Activated naive CD8-positive, alpha-beta T cell treated with anti-CD3 and anti-CD28 coated beads, Interleukin-2, amount 50 U/mL, for 24 hours (primary cell): ENCODE measurements around the gene USP9Y.

Source experiments
- ATAC-seq: fragments of 150-1000 bp; cut with Tn5 transposase; one replicate; pipeline ENCODE4 v1.10.0; 2021
- DNase-seq: peaks from one replicate; pipeline ENCODE4 v3.0.0; 2021
- H3K27ac Mint-ChIP-seq: one replicate; pipeline ENCODE4 v1.8.0; 2021; ENCODE audit warnings: mild to moderate bottlenecking, mixed read lengths
- H3K27me3 Mint-ChIP-seq: one replicate; pipeline ENCODE4 v1.8.0; 2021; ENCODE audit warnings: mixed read lengths
- H3K36me3 Mint-ChIP-seq: one replicate; pipeline ENCODE4 v1.8.0; 2021; ENCODE audit warnings: low read depth, mixed read lengths
- H3K4me1 Mint-ChIP-seq: one replicate; pipeline ENCODE4 v1.8.0; 2021; ENCODE audit warnings: mixed read lengths
- H3K4me3 Mint-ChIP-seq: one replicate; pipeline ENCODE4 v1.8.0; 2021; ENCODE audit warnings: mild to moderate bottlenecking, moderate library complexity, mixed read lengths
- H3K9me3 Mint-ChIP-seq: one replicate; pipeline ENCODE4 v1.8.0; 2021; ENCODE audit warnings: mixed read lengths

Gene USP9Y

DNA sequence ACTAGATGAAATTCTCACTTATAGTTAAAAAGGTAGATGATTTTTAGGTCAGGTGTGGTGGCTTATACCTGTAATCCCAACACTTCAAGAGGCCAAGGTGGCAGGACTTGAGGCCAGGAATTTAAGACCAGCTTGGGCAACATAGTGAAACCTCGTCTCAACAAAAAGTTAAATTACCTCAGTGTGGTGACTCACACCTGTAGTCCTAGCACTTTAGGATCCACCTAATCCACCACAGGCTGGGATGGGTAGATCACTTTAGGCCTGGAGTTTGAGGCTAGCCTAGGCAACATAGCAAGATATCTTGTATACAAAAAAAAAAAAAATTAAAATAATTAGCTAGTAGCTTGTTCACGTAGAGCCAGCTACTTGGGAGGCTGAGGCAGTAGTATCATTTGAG lies 140.3 kb downstream of the USP9Y start:
- peaks cover 3% of the 10 kb centered on the region for H3K4me1 Mint-ChIP-seq
- no peak overlapping the region for H3K27ac Mint-ChIP-seq
- H3K9me3 Mint-ChIP-seq = no peaks in the 10 kb centered on the region
- DNase-seq (no peak), ATAC-seq (no peak)
- peaks cover 3% of the 10 kb centered on the region for H3K36me3 Mint-ChIP-seq
- H3K4me3 Mint-ChIP-seq = no peak overlapping the region
- H3K27me3 Mint-ChIP-seq = no peaks in the 10 kb centered on the region

DNA sequence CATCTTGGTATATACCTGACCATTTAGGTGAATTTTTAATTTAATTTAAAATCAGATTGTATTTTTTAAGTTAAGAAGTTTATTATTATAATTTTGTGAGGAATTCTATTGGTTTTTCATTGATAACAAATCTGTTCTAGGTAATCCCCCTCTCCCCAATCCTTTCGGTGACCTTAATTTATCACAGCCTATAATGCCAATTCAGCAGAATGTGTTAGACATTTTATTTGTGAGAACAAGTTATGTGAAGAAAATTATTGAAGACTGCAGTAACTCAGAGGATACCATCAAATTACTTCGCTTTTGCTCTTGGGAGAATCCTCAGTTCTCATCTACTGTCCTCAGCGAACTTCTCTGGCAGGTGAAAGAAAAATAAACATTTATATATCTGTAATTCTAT lies 145.8 kb downstream of the USP9Y start:
- H3K27me3 Mint-ChIP-seq = no peaks in the 10 kb centered on the region
- peaks cover 7% of the 10 kb centered on the region for H3K4me1 Mint-ChIP-seq
- DNase-seq (no peak), ATAC-seq (no peak)
- no peak overlapping the region for H3K27ac Mint-ChIP-seq
- peaks cover 26% of the 10 kb centered on the region for H3K36me3 Mint-ChIP-seq
- H3K4me3 Mint-ChIP-seq = no peak overlapping the region
- no peaks in the 10 kb centered on the region for H3K9me3 Mint-ChIP-seq

DNA sequence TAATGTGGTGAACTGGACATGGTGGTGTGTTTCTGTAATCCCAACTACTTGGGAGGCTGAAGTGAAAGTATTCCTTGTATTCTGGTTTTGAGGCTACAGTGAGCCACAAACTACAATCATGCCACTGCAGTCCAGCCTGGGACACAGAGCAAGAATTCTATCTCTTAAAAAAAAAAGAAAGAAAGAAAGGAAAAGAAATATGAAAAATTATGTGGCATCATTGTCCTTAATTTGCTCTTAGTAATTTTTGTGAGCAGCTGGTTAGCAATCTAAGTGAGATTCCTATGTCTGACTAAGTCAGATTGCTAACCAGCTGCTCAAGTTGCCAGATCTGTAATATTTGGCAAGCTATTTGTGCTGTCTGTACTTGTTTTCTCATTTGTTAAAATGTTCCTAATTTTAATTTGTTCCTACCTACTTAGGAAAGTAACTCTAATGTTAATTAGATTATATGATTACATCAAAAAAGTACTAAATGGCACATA lies 154.8 kb downstream of the USP9Y start:
- ATAC-seq = no peak
- H3K27ac Mint-ChIP-seq = no peak overlapping the region
- no peak for DNase-seq
- peaks cover 2% of the 10 kb centered on the region for H3K4me1 Mint-ChIP-seq
- H3K4me3 Mint-ChIP-seq = no peak overlapping the region
- no peaks in the 10 kb centered on the region for H3K9me3 Mint-ChIP-seq
- H3K36me3 Mint-ChIP-seq = peaks cover 20% of the 10 kb centered on the region
- H3K27me3 Mint-ChIP-seq = no peaks in the 10 kb centered on the region

DNA sequence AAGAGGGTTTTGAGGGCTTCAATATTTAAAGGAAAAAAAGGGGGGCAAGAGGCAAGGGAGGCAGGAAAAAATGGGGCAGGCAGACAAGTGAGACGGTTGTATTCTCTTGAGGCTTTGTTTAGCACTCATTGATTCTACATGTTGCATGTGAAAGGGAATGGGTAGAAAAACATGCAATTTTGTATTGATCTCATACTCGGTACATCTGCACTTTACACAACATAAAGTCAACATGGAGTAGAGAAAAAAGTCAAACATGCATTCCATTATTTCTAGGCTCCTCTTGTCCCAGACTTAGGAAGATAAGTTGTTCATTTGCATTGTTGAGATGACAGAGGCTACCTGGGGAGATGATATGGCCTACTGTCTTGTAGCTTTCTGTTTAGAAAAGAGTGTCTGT lies 166.9 kb downstream of the USP9Y start:
- no peaks in the 10 kb centered on the region for H3K27me3 Mint-ChIP-seq
- no peaks in the 10 kb centered on the region for H3K4me1 Mint-ChIP-seq
- DNase-seq (no peak), ATAC-seq (no peak)
- no peak overlapping the region for H3K4me3 Mint-ChIP-seq
- no peaks in the 10 kb centered on the region for H3K36me3 Mint-ChIP-seq
- H3K9me3 Mint-ChIP-seq = no peaks in the 10 kb centered on the region
- H3K27ac Mint-ChIP-seq = no peak overlapping the region

DNA sequence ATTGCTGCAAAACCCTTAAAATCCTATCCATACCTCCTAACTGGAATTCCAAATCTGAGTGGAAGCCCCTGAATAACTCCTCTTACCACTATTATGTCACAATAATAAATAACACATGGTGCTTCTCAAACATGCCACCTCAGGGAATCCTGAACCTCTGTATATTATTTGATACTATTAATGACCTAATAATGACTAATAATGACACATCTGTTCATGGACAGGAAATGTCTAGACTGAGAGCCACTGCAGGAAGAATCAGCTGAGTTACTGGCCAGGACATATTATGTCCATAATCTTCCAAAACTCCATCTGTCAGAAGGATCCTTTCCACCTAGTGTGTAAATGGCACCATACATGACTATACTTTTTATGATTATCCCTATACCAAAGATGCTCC lies 195.9 kb downstream of the USP9Y start:
- DNase-seq (no peak), ATAC-seq (no peak)
- Mint-ChIP-seq H3K4me1 (no peaks in the 10 kb centered on the region), H3K9me3 (no peaks in the 10 kb centered on the region), H3K4me3 (no peak overlapping the region), H3K36me3 (no peaks in the 10 kb centered on the region), H3K27ac (no peak overlapping the region), H3K27me3 (no peaks in the 10 kb centered on the region)

DNA sequence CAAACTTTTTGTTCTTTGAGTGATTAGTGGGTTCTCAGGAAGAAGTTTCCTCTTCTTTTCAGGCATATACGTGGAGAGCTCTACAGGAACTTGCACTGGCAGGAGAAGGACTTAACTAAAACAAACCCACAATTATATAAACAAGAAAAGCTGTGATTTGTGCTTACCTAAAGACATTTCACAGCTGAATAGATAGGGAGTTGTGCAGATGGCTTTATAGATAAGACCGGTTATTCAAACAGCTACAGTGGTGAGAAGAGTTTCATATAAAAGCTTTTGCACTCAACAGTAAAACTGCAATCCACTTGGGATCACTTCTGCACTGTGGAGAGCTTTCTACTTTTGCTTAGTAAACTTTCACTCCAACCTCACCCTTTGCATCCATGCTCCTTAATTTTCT lies 197.6 kb downstream of the USP9Y start:
- no peaks in the 10 kb centered on the region for H3K36me3 Mint-ChIP-seq
- H3K27me3 Mint-ChIP-seq = no peaks in the 10 kb centered on the region
- H3K4me3 Mint-ChIP-seq = no peak overlapping the region
- no peaks in the 10 kb centered on the region for H3K9me3 Mint-ChIP-seq
- H3K4me1 Mint-ChIP-seq = no peaks in the 10 kb centered on the region
- no peak overlapping the region for H3K27ac Mint-ChIP-seq
- ATAC-seq (no peak), DNase-seq (no peak)

DNA sequence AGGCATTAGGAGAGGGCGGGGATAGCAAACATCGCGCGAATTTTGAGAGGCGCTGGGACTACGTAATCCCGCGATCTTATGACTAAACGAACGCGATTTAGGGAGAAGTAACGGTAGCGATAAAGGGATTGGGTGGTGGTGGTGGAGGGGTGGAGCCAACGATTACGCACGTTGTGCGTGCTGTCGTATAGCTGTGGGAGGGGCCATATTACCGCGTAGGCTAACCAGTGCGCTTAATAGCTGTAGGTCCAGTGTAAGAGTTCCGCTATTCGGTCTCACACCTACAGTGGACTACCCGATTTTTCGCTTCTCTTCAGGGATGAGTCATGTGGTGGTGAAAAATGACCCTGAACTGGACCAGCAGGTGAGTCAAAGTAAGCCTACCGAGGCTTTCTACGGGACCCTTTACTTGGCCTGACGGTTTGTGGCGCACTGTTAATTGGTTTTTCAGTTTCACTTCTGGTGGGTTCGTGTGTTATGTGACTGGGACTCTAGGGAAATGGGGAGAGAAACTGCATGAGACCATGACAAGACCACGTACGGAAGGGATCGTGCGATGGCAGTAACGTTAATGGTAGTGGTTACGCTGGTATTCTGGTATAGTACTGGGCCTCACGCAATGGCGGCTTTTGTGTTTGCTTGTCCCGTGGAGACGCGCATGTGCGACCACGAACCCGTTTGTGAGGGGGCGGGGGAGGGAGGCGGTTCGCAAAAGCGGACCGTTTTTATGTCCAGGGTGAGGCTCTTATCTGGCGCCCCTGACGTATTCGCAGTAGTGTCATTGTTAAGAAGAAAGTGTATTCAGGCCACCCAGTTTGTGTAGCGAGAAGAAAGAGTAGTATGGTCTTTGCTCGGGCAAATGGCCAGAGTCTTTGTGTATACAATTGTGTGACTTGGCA lies 203.8 kb downstream of the USP9Y start, which contains the start of gene DDX3Y:
TSS of gene DDX3Y (plus strand) at position 251 of the 899 bp plus-strand sequence. CDS start at position 320, 69 bp downstream.
- Mint-ChIP-seq H3K27ac (peak within 1 kb of the TSS; percentile 99), H3K4me1 (peaks cover 34% of the 10 kb centered on the region), H3K27me3 (no peaks in the 10 kb centered on the region), H3K4me3 (peak within 1 kb of the TSS; percentile 95), H3K36me3 (peaks cover 39% of the 10 kb centered on the region), H3K9me3 (no peaks in the 10 kb centered on the region)
- ATAC-seq (peak; percentile 95), DNase-seq (peak; percentile 77)

DNA sequence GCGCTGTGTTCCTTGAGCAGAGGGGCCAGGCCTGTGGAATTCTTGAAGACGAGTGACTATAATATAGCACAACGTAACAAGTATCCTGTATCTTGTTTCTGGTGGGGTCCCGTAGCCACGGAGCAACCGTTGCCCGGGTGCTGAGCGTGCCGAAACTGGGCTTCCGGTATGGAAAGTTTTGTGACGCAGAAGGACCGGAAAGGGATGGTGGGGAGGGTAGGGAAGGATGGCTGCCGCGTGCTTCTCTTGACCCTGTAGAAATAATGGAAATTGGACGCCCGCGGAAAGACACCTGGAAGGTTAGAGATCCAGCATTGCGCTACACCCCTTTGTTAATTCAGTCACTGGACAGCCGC lies 204.5 kb downstream of the USP9Y start:
- Mint-ChIP-seq H3K27ac (peak overlapping the region; percentile 99), H3K27me3 (no peaks in the 10 kb centered on the region), H3K4me3 (peak overlapping the region; percentile 95), H3K9me3 (no peaks in the 10 kb centered on the region), H3K4me1 (peaks cover 40% of the 10 kb centered on the region), H3K36me3 (peaks cover 46% of the 10 kb centered on the region)
- ATAC-seq (peak; percentile 65), DNase-seq (peak; percentile 72)

DNA sequence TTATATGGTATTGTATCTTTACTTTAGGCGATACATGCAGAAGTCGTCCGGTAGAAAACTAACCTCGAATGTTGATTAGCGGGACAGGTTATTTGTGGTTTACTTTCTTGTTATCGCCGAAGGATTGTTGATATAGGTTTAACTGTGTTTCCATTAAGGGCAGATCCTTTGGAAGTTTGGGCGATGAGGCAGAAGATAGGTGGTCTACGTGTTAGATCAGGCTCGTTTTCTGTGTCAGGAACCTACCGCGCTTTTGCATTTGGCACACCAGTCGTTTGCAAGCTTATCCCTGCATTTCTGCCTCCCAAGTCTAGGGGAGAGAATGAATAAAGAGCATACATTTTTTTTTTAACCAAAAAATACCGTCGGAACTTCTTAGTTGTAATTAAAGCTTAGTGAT lies 204.9 kb downstream of the USP9Y start:
- ATAC-seq (no peak), DNase-seq (peak; percentile 8)
- H3K36me3 Mint-ChIP-seq = peaks cover 48% of the 10 kb centered on the region
- no peaks in the 10 kb centered on the region for H3K9me3 Mint-ChIP-seq
- H3K4me3 Mint-ChIP-seq = peak overlapping the region; percentile 95
- peak overlapping the region; percentile 99 for H3K27ac Mint-ChIP-seq
- H3K4me1 Mint-ChIP-seq = peaks cover 40% of the 10 kb centered on the region
- H3K27me3 Mint-ChIP-seq = no peaks in the 10 kb centered on the region
